ENCODE measurements around the gene AIG1.

- no peak for TF ChIP-seq EZH2 (IDR thresholded peaks at IDR 0.05; ENCODE audit: borderline replicate concordance)
- TF ChIP-seq CTCF (IDR thresholded peaks at IDR 0.05; ENCODE audit: poor library complexity): no peak
These were observed 144.9 kb downstream of the AIG1 start for GRCh38 chr6:143205585-143205984.

Data from hepatocyte (in vitro differentiated cells).